PC-3 (cell line): ENCODE measurements around the gene TIMP2. TPM values are rescaled to one million over a fixed set of nuclear protein-coding genes. Genes with fewer than 3 reads are reported as not detected.

ENCODE experiments used
- ATAC-seq: fragments of 200-7000 bp; cut with Tn5 transposase; 2 replicates; pipeline ENCODE4 v1.9.1; 2020; ENCODE audit warnings: mild to moderate bottlenecking, moderate library complexity
- BruUV-seq: library from RNA; stranded (reverse); fragments of 400-500 nt; replicated peaks from 2 replicates; lab custom pipeline; 2021; lab: Mats Ljungman, UMichigan
- CTCF ChIA-PET: fragments of 300-600 bp; sonication (Branson Sonifier 250); formaldehyde crosslinking; loops from one replicate; lab custom pipeline; 2022; ENCODE audit warnings: antibody characterized with exemption; lab: Charles Lee
- POLR2A ChIA-PET: fragments of 300-600 bp; sonication (Branson Sonifier 250); formaldehyde crosslinking; loops from one replicate; lab custom pipeline; 2022; ENCODE audit warnings: antibody characterized with exemption; ENCODE audit not compliant: unreplicated experiment; lab: Charles Lee
- DNase-seq: peaks from one replicate; pipeline ENCODE4 v3.0.0-alpha.2; 2015
- H2AFZ ChIP-seq: fragments of 300-600 bp; sonication (generic); 2 replicates; pipeline ENCODE4 v1.6.0; 2016; ENCODE audit warnings: antibody characterized with exemption, low read length
- H3F3A ChIP-seq: fragments of 300-600 bp; sonication (generic); one replicate; pipeline ENCODE4 v1.6.0; 2017; ENCODE audit warnings: antibody characterized with exemption, low read length, control low read depth, mild to moderate bottlenecking; ENCODE audit not compliant: unreplicated experiment
- H3K27ac ChIP-seq: fragments of 300-600 bp; sonication (generic); 2 replicates; pipeline ENCODE4 v1.5.1; 2016; ENCODE audit warnings: mild to moderate bottlenecking, low read length
- H3K27me3 ChIP-seq: fragments of 300-600 bp; sonication (generic); 2 replicates; pipeline ENCODE4 v1.6.1; 2016; ENCODE audit warnings: low read length, mixed read lengths
- H3K36me3 ChIP-seq: fragments of 300-600 bp; sonication (generic); 2 replicates; pipeline ENCODE4 v1.6.1; 2016; ENCODE audit warnings: low read depth, mixed run types, low read length, mixed read lengths
- H3K4me1 ChIP-seq: fragments of 300-600 bp; sonication (generic); 2 replicates; pipeline ENCODE4 v1.5.1; 2016; ENCODE audit warnings: low read length; ENCODE audit not compliant: insufficient read depth
- H3K4me2 ChIP-seq: fragments of 300-600 bp; sonication (generic); 2 replicates; pipeline ENCODE4 v1.6.0; 2016; ENCODE audit warnings: low read length
- H3K4me3 ChIP-seq: fragments of 300-600 bp; sonication (generic); 2 replicates; pipeline ENCODE4 v1.5.1; 2016; ENCODE audit warnings: mild to moderate bottlenecking, low read length, mixed read lengths
- H3K79me2 ChIP-seq: fragments of 300-600 bp; sonication (generic); 2 replicates; pipeline ENCODE4 v1.6.1; 2017; ENCODE audit warnings: low read length, mixed read lengths
- H3K9ac ChIP-seq: fragments of 300-600 bp; sonication (generic); 2 replicates; pipeline ENCODE4 v1.6.0; 2016; ENCODE audit warnings: mild to moderate bottlenecking, low read length
- H3K9me2 ChIP-seq: fragments of 300-600 bp; sonication (generic); replicated peaks from 2 replicates; pipeline ENCODE4 v1.6.1; 2016; ENCODE audit warnings: mixed run types, low read length, mixed read lengths
- H3K9me3 ChIP-seq: fragments of 300-600 bp; sonication (generic); 2 replicates; pipeline ENCODE4 v1.6.1; 2016; ENCODE audit warnings: low read length, mixed read lengths
- H4K20me1 ChIP-seq: fragments of 300-600 bp; sonication (generic); 2 replicates; pipeline ENCODE4 v1.6.1; 2016; ENCODE audit warnings: low read length, mixed read lengths
- EZH2 ChIP-seq: fragments of 300-600 bp; sonication (generic); IDR thresholded peaks from one replicate; pipeline ENCODE4 v1.6.1; 2017; ENCODE audit warnings: antibody characterized with exemption, mild to moderate bottlenecking, low read length; ENCODE audit not compliant: unreplicated experiment
- EZH2phosphoT487 ChIP-seq: fragments of 300-600 bp; sonication (generic); IDR thresholded peaks from 2 replicates; pipeline ENCODE4 v1.6.1; 2018; ENCODE audit warnings: mild to moderate bottlenecking, antibody characterized with exemption, low read length, borderline replicate concordance
- intact Hi-C: fragments of 100-400 bp; cut with micrococcal nuclease; formaldehyde crosslinking; loops from 2 replicates; pipeline ENCODE4 v1.9.0; 2023
- total RNA-seq: library from RNA; depleted of rRNA; stranded (reverse); fragments of >200 nt; gene quantifications from 2 replicates; pipeline ENCODE4 v1.2.3, GENCODE V29; 2014
- TF ChIP-seq, protein P1 (sequence below): fragments of 300-600 bp; sonication (generic); conservative IDR thresholded peaks from 2 replicates; pipeline ENCODE4 v1.5.1; 2017; ENCODE audit warnings: antibody characterized with exemption, low read depth, mild to moderate bottlenecking, low read length

TIMP2 gene
- total RNA-seq, 1 experiment from 2014 or later, result 60.1 TPM

DNA sequence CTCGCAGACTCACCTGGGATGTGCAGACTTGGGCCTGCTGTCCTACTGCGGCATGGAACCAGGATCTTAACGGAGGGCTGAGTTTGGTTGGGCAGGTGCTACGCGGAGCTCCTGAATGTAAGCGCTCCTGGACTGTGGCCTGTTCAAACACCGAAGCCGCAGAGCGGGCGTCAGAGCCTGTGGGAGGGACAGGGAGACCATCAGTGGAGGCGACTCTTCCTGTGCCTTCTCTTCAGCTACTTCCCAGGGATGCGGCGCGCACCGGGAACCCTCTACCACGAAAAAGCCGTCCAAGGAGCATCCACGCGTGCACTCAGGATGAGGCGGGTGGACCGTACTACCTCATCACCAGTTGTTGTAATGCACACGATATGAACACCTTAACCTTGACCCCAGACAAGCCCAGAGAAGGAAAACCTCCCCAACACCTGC lies 86.6 kb downstream of the TIMP2 start:
- peaks cover 41% of the 10 kb centered on the region for H3K36me3 ChIP-seq
- no peaks in the 10 kb centered on the region for H3K9me2 ChIP-seq
- BruUV-seq, result no TSS peak
- peaks cover 36% of the 10 kb centered on the region for H4K20me1 ChIP-seq
- ChIA-PET CTCF (interaction anchor here (0.6 to 1.2 kb wide), 2 partner anchors 14 to 1425 kb away, joined by 4 to 5 read pairs; no protein-coding TSS in a partner anchor), POLR2A (interaction anchor here (0.6 kb wide), 1 partner anchor 133 kb away, joined by 4 read pairs; no protein-coding TSS in a partner anchor)
- H3K27ac ChIP-seq, result peak overlapping the region; percentile 84
- H2AFZ ChIP-seq, result no peak overlapping the region
- H3K79me2 ChIP-seq, result peaks cover 61% of the 10 kb centered on the region
- no peak for TF ChIP-seq EZH2
- no peak for TF ChIP-seq EZH2phosphoT487
- TF ChIP-seq, protein P1, sequence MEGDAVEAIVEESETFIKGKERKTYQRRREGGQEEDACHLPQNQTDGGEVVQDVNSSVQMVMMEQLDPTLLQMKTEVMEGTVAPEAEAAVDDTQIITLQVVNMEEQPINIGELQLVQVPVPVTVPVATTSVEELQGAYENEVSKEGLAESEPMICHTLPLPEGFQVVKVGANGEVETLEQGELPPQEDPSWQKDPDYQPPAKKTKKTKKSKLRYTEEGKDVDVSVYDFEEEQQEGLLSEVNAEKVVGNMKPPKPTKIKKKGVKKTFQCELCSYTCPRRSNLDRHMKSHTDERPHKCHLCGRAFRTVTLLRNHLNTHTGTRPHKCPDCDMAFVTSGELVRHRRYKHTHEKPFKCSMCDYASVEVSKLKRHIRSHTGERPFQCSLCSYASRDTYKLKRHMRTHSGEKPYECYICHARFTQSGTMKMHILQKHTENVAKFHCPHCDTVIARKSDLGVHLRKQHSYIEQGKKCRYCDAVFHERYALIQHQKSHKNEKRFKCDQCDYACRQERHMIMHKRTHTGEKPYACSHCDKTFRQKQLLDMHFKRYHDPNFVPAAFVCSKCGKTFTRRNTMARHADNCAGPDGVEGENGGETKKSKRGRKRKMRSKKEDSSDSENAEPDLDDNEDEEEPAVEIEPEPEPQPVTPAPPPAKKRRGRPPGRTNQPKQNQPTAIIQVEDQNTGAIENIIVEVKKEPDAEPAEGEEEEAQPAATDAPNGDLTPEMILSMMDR, result no peak
- ATAC-seq, result peak; percentile 44
- peak; percentile 93 for DNase-seq
- no peaks in the 10 kb centered on the region for H3F3A ChIP-seq
- no peaks in the 10 kb centered on the region for H3K9me3 ChIP-seq
- peak overlapping the region; percentile 99 for H3K9ac ChIP-seq
- no peaks in the 10 kb centered on the region for H3K27me3 ChIP-seq
- H3K4me2 ChIP-seq, result peak overlapping the region; percentile 92
- intact Hi-C loops, result loop anchor here (10.0 kb wide), 1 partner anchor 54 kb away; the partner anchor contains the start of gene CYTH1
- peak overlapping the region; percentile 77 for H3K4me3 ChIP-seq
- H3K4me1 ChIP-seq, result peaks cover 29% of the 10 kb centered on the region

DNA sequence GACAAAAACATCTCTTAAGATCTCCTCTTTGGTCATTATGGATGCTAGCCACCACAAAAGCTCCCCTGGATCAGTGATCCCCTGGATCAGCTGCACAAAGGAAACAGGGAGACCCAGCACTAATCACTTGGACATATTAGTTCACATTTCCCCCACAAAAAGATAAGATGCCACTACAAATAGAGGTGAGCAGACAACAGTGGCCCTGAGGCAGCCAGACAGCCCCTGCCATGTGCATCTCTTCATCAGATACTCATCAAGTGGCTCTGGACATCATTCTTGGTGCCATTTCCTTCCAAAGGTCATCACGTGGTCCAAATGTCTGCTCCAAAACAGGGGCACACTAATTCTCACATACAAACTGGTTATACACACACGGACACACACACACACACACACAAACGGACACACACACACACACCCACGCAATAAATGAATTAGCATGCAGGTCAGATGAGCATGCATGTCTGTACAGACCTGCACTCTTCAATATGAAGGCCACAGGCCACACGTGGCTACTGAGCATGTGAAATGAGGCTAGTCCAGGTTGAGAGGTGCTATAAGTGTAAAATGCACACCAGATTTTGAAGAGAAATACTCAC lies 88.7 kb downstream of the TIMP2 start:
- intact Hi-C loops, result loop anchor here (10.0 kb wide), 1 partner anchor 52 kb away; the partner anchor contains the start of gene CYTH1
- H3K9me3 ChIP-seq, result no peaks in the 10 kb centered on the region
- DNase-seq, result no peak

More for the DNA sequence above, 88.7 kb downstream of the TIMP2 start:
- Histone ChIP-seq H3F3A (no peaks in the 10 kb centered on the region), H3K4me1 (peaks cover 26% of the 10 kb centered on the region), H3K36me3 (peaks cover 58% of the 10 kb centered on the region), H3K4me3 (no peak overlapping the region), H3K4me2 (no peak overlapping the region), H3K9ac (no peak overlapping the region), H3K79me2 (peaks cover 77% of the 10 kb centered on the region), H3K9me2 (no peaks in the 10 kb centered on the region), H3K27ac (no peak overlapping the region), H3K27me3 (no peaks in the 10 kb centered on the region), H4K20me1 (peaks cover 42% of the 10 kb centered on the region), H2AFZ (no peak overlapping the region)
- BruUV-seq, result no TSS peak
- POLR2A ChIA-PET, result no interaction called here
- no peak for ATAC-seq
- TF ChIP-seq EZH2 (no peak), EZH2phosphoT487 (no peak)
- TF ChIP-seq, protein P1, result no peak
- CTCF ChIA-PET, result no interaction called here
